Measurements from ENCODE around the gene AHI1.

The AHI1 gene

DNA sequence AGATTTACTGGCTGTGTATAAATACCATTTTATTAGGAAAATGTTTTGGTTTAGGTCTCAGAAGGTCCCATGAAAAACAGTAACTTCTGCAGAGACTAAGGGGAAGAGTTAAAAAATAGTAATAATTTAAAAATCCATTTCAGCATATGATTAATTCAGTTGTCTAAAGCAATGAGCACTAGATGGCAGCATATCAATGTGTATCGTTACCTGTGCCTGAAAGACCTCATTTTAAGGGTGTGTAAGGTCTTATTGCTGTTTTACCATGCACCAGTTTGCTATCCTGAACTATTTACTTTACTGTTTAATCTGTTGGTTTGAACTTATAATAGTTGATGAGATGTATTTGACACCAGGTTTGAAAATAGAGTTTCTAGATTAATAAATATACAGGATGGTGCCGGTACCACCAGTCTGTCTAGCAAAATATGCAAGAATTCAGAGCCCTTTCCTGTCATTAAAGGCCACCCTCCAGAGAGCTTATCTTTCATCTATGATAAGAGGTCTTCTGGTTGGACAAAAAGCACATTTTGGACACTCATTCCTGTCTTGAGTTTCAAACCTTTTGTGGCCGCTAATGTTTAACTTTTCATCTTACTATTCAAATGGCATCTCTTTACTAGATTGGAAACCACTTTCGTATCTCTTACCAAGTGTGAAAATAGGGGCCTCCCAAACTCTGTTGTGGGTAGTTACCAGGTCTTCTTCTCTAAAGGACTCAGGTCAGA is 8.9 kb upstream of the AHI1 start:
- Histone ChIP-seq H2AFZ (ENCODE audit: low read length) (no peak overlapping the region), H3K9me2 (replicated peaks; ENCODE audit: insufficient read depth, low read length) (no peaks in the 10 kb centered on the region), H3F3A (ENCODE audit: insufficient read depth, low read length) (no peaks in the 10 kb centered on the region), H3K4me1 (ENCODE audit: low read length) (no peaks in the 10 kb centered on the region), H3K27me3 (replicated peaks; ENCODE audit: insufficient read depth, low read length) (no peaks in the 10 kb centered on the region), H3K9ac (ENCODE audit: low read length) (no peak overlapping the region), H3K36me3 (replicated peaks; ENCODE audit: insufficient read depth, low read length) (no peaks in the 10 kb centered on the region), H3K27ac (ENCODE audit: low read length) (no peak overlapping the region), H3K4me3 (ENCODE audit: low read length) (no peak overlapping the region), H3K79me2 (ENCODE audit: low read length) (no peaks in the 10 kb centered on the region), H3K4me2 (ENCODE audit: low read depth, low read length) (no peak overlapping the region), H4K20me1 (ENCODE audit: insufficient read depth, low read length) (no peaks in the 10 kb centered on the region), H3K9me3 (replicated peaks; ENCODE audit: insufficient read depth, low read length) (no peaks in the 10 kb centered on the region)
- DNase-seq: peak; percentile 46
- TF ChIP-seq, protein P1, sequence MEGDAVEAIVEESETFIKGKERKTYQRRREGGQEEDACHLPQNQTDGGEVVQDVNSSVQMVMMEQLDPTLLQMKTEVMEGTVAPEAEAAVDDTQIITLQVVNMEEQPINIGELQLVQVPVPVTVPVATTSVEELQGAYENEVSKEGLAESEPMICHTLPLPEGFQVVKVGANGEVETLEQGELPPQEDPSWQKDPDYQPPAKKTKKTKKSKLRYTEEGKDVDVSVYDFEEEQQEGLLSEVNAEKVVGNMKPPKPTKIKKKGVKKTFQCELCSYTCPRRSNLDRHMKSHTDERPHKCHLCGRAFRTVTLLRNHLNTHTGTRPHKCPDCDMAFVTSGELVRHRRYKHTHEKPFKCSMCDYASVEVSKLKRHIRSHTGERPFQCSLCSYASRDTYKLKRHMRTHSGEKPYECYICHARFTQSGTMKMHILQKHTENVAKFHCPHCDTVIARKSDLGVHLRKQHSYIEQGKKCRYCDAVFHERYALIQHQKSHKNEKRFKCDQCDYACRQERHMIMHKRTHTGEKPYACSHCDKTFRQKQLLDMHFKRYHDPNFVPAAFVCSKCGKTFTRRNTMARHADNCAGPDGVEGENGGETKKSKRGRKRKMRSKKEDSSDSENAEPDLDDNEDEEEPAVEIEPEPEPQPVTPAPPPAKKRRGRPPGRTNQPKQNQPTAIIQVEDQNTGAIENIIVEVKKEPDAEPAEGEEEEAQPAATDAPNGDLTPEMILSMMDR (IDR thresholded peaks at IDR 0.05; ENCODE audit: low read length): peak; percentile 54
- TF ChIP-seq EZH2 (optimal IDR thresholded peaks at IDR 0.05; ENCODE audit: low read depth, low read length): no peak

DNA sequence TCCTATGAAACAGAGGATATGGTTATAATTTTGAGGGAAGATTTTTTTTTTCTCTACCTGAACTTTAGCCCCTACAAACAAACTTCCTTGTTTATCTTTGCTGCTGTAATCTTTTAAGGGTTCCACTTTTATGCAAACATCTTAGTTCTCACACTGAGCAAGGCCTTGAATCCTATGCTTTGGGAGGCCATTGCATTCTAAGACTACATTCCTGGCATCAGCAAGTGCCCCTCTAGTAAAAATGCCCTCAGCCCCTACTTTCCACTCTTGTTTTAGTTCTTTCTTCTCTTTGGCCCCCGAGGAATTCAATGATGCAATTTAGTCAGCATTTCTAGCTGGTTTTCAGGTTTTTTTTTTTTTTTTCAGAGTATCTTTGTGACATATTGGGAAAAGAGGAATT is 8.1 kb upstream of the AHI1 start:
- DNase-seq: no peak
- Histone ChIP-seq H3K9me3 (replicated peaks; ENCODE audit: insufficient read depth, low read length) (no peaks in the 10 kb centered on the region), H3K4me3 (ENCODE audit: low read length) (no peak overlapping the region), H3K4me2 (ENCODE audit: low read depth, low read length) (no peak overlapping the region), H3K4me1 (ENCODE audit: low read length) (no peaks in the 10 kb centered on the region), H3K36me3 (replicated peaks; ENCODE audit: insufficient read depth, low read length) (no peaks in the 10 kb centered on the region), H3K79me2 (ENCODE audit: low read length) (no peaks in the 10 kb centered on the region), H3K9ac (ENCODE audit: low read length) (no peak overlapping the region), H3F3A (ENCODE audit: insufficient read depth, low read length) (no peaks in the 10 kb centered on the region), H3K27ac (ENCODE audit: low read length) (no peak overlapping the region), H4K20me1 (ENCODE audit: insufficient read depth, low read length) (no peaks in the 10 kb centered on the region), H3K9me2 (replicated peaks; ENCODE audit: insufficient read depth, low read length) (no peaks in the 10 kb centered on the region), H3K27me3 (replicated peaks; ENCODE audit: insufficient read depth, low read length) (no peaks in the 10 kb centered on the region), H2AFZ (ENCODE audit: low read length) (no peak overlapping the region)
- no peak for TF ChIP-seq EZH2 (optimal IDR thresholded peaks at IDR 0.05; ENCODE audit: low read depth, low read length)

DNA sequence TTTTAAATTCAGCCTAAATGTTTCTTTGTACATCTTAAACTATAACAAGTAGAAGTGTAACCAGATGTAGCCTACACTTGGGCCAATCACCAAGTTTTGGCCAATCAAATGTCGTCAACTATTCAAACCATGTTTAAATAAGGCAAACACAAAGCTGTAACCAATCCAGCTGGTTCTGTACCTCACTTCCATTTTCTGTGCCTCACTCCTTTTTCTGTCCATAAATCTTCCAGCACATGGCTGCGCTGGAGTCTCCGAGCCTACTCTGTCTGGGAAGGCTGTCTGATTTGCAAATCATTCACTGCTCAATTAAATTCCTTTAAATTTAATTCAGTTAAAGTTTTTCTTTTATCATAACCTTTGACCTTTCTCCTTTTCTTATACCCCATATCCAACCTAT is 7.7 kb upstream of the AHI1 start:
- no peak overlapping the region for H3K4me3 ChIP-seq (ENCODE audit: low read length)
- TF ChIP-seq, protein P1 (IDR thresholded peaks at IDR 0.05; ENCODE audit: low read length): no peak
- TF ChIP-seq EZH2phosphoT487 (IDR thresholded peaks at IDR 0.05; ENCODE audit: low read length) (no peak), EZH2 (optimal IDR thresholded peaks at IDR 0.05; ENCODE audit: low read depth, low read length) (no peak)
- H3K79me2 ChIP-seq (ENCODE audit: low read length): no peaks in the 10 kb centered on the region
- no peaks in the 10 kb centered on the region for H3K36me3 ChIP-seq (replicated peaks; ENCODE audit: insufficient read depth, low read length)
- no peaks in the 10 kb centered on the region for H3K9me2 ChIP-seq (replicated peaks; ENCODE audit: insufficient read depth, low read length)
- H3K9me3 ChIP-seq (replicated peaks; ENCODE audit: insufficient read depth, low read length): no peaks in the 10 kb centered on the region
- H3F3A ChIP-seq (ENCODE audit: insufficient read depth, low read length): no peaks in the 10 kb centered on the region
- H2AFZ ChIP-seq (ENCODE audit: low read length): no peak overlapping the region
- no peaks in the 10 kb centered on the region for H3K27me3 ChIP-seq (replicated peaks; ENCODE audit: insufficient read depth, low read length)
- H3K4me1 ChIP-seq (ENCODE audit: low read length): no peaks in the 10 kb centered on the region
- H3K4me2 ChIP-seq (ENCODE audit: low read depth, low read length): no peak overlapping the region
- DNase-seq: no peak
- no peaks in the 10 kb centered on the region for H4K20me1 ChIP-seq (ENCODE audit: insufficient read depth, low read length)
- no peak overlapping the region for H3K27ac ChIP-seq (ENCODE audit: low read length)
- H3K9ac ChIP-seq (ENCODE audit: low read length): no peak overlapping the region

DNA sequence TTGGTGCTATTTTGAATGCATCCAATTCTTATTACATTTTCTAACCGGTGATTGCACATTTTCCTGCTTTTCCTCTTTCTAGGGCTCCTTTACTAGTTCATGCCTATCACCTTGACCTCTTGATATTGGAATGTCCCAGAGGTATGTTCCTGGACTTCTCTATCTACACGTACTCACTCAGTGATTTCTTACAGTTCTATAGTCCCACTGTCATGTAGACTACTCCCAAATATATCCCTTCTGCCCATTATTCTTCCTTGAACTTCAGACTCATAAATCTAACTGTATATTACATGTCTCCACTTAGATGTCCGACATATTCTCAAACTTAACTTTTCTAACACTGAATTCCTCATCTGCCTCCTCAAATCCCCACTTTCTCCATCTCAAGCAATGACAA is 7.2 kb upstream of the AHI1 start:
- no peaks in the 10 kb centered on the region for H3F3A ChIP-seq (ENCODE audit: insufficient read depth, low read length)
- H3K27ac ChIP-seq (ENCODE audit: low read length): no peak overlapping the region
- no peak overlapping the region for H3K9ac ChIP-seq (ENCODE audit: low read length)
- H3K9me2 ChIP-seq (replicated peaks; ENCODE audit: insufficient read depth, low read length): no peaks in the 10 kb centered on the region
- no peaks in the 10 kb centered on the region for H3K36me3 ChIP-seq (replicated peaks; ENCODE audit: insufficient read depth, low read length)
- no peaks in the 10 kb centered on the region for H3K4me1 ChIP-seq (ENCODE audit: low read length)
- TF ChIP-seq, protein P1 (IDR thresholded peaks at IDR 0.05; ENCODE audit: low read length): no peak
- TF ChIP-seq EZH2phosphoT487 (IDR thresholded peaks at IDR 0.05; ENCODE audit: low read length): no peak
- no peak for TF ChIP-seq EZH2 (optimal IDR thresholded peaks at IDR 0.05; ENCODE audit: low read depth, low read length)
- no peak overlapping the region for H2AFZ ChIP-seq (ENCODE audit: low read length)
- no peaks in the 10 kb centered on the region for H3K27me3 ChIP-seq (replicated peaks; ENCODE audit: insufficient read depth, low read length)
- no peaks in the 10 kb centered on the region for H4K20me1 ChIP-seq (ENCODE audit: insufficient read depth, low read length)
- H3K79me2 ChIP-seq (ENCODE audit: low read length): no peaks in the 10 kb centered on the region
- H3K4me3 ChIP-seq (ENCODE audit: low read length): no peak overlapping the region
- no peak overlapping the region for H3K4me2 ChIP-seq (ENCODE audit: low read depth, low read length)
- H3K9me3 ChIP-seq (replicated peaks; ENCODE audit: insufficient read depth, low read length): no peaks in the 10 kb centered on the region
- DNase-seq: no peak
